A549 treated with Mapracorat at 1 μM for 4 hours (cell line): Measurements from ENCODE around the gene BMF. TPM values are rescaled to one million over a fixed set of nuclear protein-coding genes. Genes with fewer than 3 reads are reported as not detected.

ENCODE experiments used
- total RNA-seq: library from RNA; stranded (reverse); fragments of 200-300 nt; extraction: Qiagen RNA extraction; gene quantifications from 5 replicates; pipeline ENCODE4 v1.2.3, GENCODE V29; 2022

BMF gene, protein sequence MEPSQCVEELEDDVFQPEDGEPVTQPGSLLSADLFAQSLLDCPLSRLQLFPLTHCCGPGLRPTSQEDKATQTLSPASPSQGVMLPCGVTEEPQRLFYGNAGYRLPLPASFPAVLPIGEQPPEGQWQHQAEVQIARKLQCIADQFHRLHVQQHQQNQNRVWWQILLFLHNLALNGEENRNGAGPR
- 0.97 to 1.5 TPM (median 1.1 TPM) in 5 replicates for total RNA-seq

DNA sequence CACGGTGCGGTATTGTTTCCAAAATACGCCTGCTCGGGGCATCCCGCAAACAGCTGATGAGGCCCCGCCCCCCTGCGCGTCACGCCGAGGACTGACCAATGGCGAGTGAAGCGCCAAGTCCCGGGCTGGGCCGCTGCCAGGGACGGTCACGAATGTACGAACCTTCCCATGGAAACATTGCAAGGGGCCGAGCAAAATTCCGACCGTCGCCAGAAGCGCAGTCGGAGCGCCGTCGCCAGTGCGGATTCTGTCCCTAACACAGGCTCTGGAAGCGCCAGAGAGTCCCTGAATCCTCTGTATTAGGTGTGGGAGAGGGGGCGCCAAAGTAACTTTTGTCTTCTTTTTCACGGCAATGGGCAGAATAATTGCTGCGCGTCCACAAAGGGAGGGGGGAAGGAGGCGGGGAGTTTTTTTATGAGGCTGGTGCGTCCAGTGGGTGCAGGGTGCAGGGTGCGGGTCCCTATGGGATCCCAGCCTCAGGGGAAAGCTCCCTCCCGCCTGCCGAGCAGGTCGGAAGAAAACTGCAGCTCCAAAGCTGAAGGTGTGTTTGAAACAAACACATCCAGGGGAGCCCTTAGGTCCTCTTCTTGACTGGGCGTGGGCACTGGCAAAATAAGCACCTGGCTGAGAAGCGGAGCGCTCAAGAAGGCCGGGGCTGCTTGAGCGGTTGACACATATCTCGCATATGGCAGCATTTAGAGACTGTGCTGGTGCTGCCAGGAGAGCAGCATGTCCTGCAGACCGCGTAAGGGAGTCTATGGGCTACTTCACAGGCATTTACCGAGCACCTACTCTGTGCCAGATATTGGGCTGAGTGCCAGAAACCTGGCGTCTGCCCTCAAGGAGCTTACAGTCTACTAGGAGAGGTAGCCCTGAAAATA lies at the start of gene BMF:
Gene BMF (minus strand): TSS at position 25 of the 881 bp plus-strand sequence. CDS start 2,793 bp downstream, outside the sequence.

DNA sequence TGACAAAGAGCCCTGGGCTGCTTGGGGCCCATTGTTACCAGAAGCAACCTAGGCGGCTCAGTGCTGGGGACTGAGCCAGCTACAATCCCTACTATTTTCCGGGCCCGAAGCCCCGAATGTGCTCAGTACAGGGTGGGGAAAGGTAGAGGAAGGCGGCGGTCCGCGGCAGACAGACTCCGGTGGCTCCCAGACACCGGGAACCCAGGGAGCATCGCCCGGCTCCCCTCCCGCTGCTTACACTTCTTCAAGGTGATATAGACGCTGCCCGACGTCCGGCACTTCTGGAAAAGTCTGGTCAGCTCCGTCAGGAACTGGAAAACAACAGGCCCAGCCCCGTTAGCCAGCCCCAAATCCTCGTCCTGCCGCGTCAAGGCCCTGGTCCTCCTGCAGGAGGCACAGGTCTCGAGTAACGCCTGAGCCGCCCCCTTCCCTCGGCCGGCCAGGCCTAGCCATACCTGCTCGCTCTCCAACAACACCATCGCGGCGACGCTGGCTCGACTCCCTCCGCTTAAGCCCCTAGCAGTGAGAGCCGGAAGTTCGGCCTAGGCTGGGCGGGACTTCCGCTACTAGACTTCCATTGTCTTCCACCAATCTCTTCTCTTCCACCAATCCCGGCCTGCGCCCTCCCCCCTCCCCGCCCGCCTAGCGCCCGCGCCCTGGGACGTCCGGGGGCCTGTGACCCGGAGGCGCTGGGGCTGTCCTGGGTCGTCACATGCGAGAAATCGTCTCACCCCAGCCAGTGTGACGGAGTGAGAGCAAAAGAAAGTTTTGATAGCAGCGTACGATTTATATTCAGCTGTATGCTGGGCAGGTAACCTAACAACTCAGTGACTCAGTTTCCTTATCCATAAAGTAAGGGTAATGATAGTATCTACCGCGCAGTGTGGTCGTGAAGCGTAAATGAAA lies 69.8 kb downstream of the BMF start, which contains the start of gene SRP14:
Gene SRP14 (minus strand): TSS at position 544 of the 906 bp plus-strand sequence. CDS start 65 bp downstream, at position 479.

Other genes starting within 250 kb of the BMF start
- gene GPR176, start 188.6 kb downstream of the BMF start, total RNA-seq, result 8.6 to 12.3 TPM (median 11.4 TPM) in 5 replicates
- gene EIF2AK4, start 174.8 kb downstream of the BMF start, total RNA-seq, result 15.1 to 19.3 TPM (median 18.9 TPM) in 5 replicates
- 250 to 272 TPM (median 263 TPM) in 5 replicates for gene SRP14, start 69.7 kb downstream of the BMF start, total RNA-seq
- 24.0 to 29.7 TPM (median 27.8 TPM) in 5 replicates for gene BUB1B, start 52.2 kb upstream of the BMF start, total RNA-seq
- 0.43 to 0.86 TPM (median 0.60 TPM) in 5 replicates for gene PAK6, start 130.2 kb upstream of the BMF start, total RNA-seq
- gene ANKRD63, start 174.2 kb upstream of the BMF start, total RNA-seq, result 0.15 to 0.40 TPM (median 0.32 TPM) in 4 of 5 replicates, not detected in the other
- gene PLCB2, start 199.1 kb upstream of the BMF start, total RNA-seq, result 0.51 to 1.1 TPM (median 0.77 TPM) in 5 replicates
- gene INAFM2, start 214.8 kb upstream of the BMF start, total RNA-seq, result 5.2 to 6.8 TPM (median 6.4 TPM) in 5 replicates
- gene CCDC9B, start 232.1 kb upstream of the BMF start, total RNA-seq, result 17.1 to 25.1 TPM (median 20.2 TPM) in 5 replicates
- not detected in 5 replicates for gene PHGR1, start 242.2 kb upstream of the BMF start, total RNA-seq
- 0.64 to 2.6 TPM (median 1.0 TPM) in 5 replicates for gene DISP2, start 249.3 kb upstream of the BMF start, total RNA-seq